K562 (cell line): Measurements from ENCODE around the gene ZNF234. TPM values are rescaled to one million over a fixed set of nuclear protein-coding genes. Genes with fewer than 3 reads are reported as not detected.

ENCODE experiments used
- BRD4 ChIP-seq: fragments of 200-600 bp; sonication (generic); IDR thresholded peaks from 2 replicates; pipeline ENCODE4 v1.6.1; 2017; ENCODE audit warnings: inconsistent platforms
- E2F3 ChIP-seq: fragments of 250-450 bp; sonication (Bioruptor Pico); IDR thresholded peaks from 2 replicates; pipeline ENCODE4 v1.4.0; 2020; ENCODE audit warnings: mild to moderate bottlenecking
- KDM4B ChIP-seq, 2 experiments: fragments of 450-650 bp in 1 of 2; sonication (generic) in 1 of 2; IDR thresholded peaks; 2 replicates each; pipeline ENCODE4 v1.6.1; 2016 to 2017; ENCODE audit warnings: borderline replicate concordance in 2 of 2, antibody characterized with exemption in 1 of 2, low read depth in 1 of 2, mild to moderate bottlenecking in 1 of 2
- MEF2D ChIP-seq: conservative IDR thresholded peaks from 2 replicates; pipeline ENCODE4 v1.6.1; 2016; ENCODE audit warnings: low read depth, missing genetic modification characterization, missing compliant biosample characterization
- NCOA1 ChIP-seq: fragments of 450-650 bp; IDR thresholded peaks from 2 replicates; pipeline ENCODE4 v1.6.1; 2016; ENCODE audit warnings: low read depth
- SETDB1 ChIP-seq: IDR thresholded peaks from one replicate; pipeline ENCODE4 v1.6.1; 2012; ENCODE audit warnings: low read length, control low read depth, inconsistent platforms
- SIN3B ChIP-seq: fragments of 450-650 bp; IDR thresholded peaks from 2 replicates; pipeline ENCODE4 v1.6.1; 2017; ENCODE audit warnings: low read depth, mild to moderate bottlenecking, moderate library complexity
- SMARCC2 ChIP-seq: fragments of 450-650 bp; IDR thresholded peaks from 2 replicates; pipeline ENCODE4 v1.6.1; 2017; ENCODE audit warnings: antibody characterized with exemption, moderate library complexity, mild to moderate bottlenecking, low read depth
- SRF ChIP-seq, 2 experiments: fragments of 250-450, 450-650 bp in 1 of 2; sonication (Bioruptor Pico) in 1 of 2; sonication (generic) in 1 of 2; formaldehyde crosslinking; IDR thresholded peaks; 2 replicates each; pipeline versions ENCODE4 v1.5.0 to v1.5.1; 2020 to 2022; ENCODE audit warnings: mild to moderate bottlenecking in 1 of 2, missing genetic modification reagents in 1 of 2
- ZNF174 ChIP-seq: fragments of 250-450 bp; sonication (Bioruptor Pico); IDR thresholded peaks from 2 replicates; pipeline ENCODE4 v1.4.0; 2020; ENCODE audit warnings: mild to moderate bottlenecking
- ZNF408 ChIP-seq: fragments of 250-450 bp; sonication (Bioruptor Pico); IDR thresholded peaks from 2 replicates; pipeline ENCODE4 v1.4.0; 2020; ENCODE audit warnings: low read depth, mild to moderate bottlenecking, moderate library complexity
- ZNF445 ChIP-seq: fragments of 250-450 bp; sonication (Bioruptor Pico); IDR thresholded peaks from 2 replicates; pipeline ENCODE4 v1.4.0; 2020; ENCODE audit warnings: low read depth, mild to moderate bottlenecking, moderate library complexity
- ZNF586 ChIP-seq: fragments of 450-650 bp; formaldehyde crosslinking; conservative IDR thresholded peaks from 2 replicates; pipeline ENCODE4 v1.4.0; 2020; ENCODE audit warnings: mild to moderate bottlenecking, moderate library complexity
- ZNF780A ChIP-seq: fragments of 250-450 bp; sonication (Bioruptor Pico); IDR thresholded peaks from 2 replicates; pipeline ENCODE4 v1.5.0; 2021; ENCODE audit warnings: mild to moderate bottlenecking
- polyA plus RNA-seq, 8 experiments: library from polyadenylated mRNA; depleted of rRNA in 4 of 8; stranded (reverse) in 5 of 8; unstranded in 3 of 8; fragments of >200 nt; fragmentation: Nextera tagmentation in 2 of 8; fragmentation: Illumina TruSeq in 1 of 8; extraction: Ambion mirVana in 2 of 8; extraction: Trizol in 1 of 8; gene quantifications; 2 replicates each; pipeline versions ENCODE4 v1.2.1 to v1.2.3, GENCODE V29; 2011 to 2014; ENCODE audit warnings: inconsistent platforms in 1 of 8, missing spikeins in 1 of 8
- total RNA-seq, 7 experiments: library from RNA; depleted of rRNA in 6 of 7; stranded (reverse); fragments of >200 nt in 6 of 7; fragmentation: Illumina TruSeq in 2 of 7; extraction: Trizol in 2 of 7; gene quantifications; 2 replicates each; pipeline versions ENCODE4 v1.2.1 to v1.2.3, GENCODE V29; 2011 to 2021; ENCODE audit warnings: low replicate concordance in 1 of 7
- TF ChIP-seq, protein P1 (sequence below), 3 experiments: IDR thresholded peaks in 2 of 3; conservative IDR thresholded peaks in 1 of 3; 2 replicates each; pipeline ENCODE4 v1.5.1; 2011 to 2012; ENCODE audit warnings: low read length in 3 of 3, mild to moderate bottlenecking in 3 of 3, control low read depth in 2 of 3, improper control_type of control experiment in 1 of 3, inconsistent platforms in 1 of 3, low read depth in 1 of 3, mixed read lengths in 1 of 3, moderate library complexity in 1 of 3; ENCODE audit not compliant: insufficient read depth in 2 of 3
- TF ChIP-seq, protein P2 (sequence below): fragments of 450-650 bp; IDR thresholded peaks from 2 replicates; pipeline ENCODE4 v1.6.1; 2014; ENCODE audit warnings: low read depth, mild to moderate bottlenecking, moderate library complexity, borderline replicate concordance
- TF ChIP-seq, protein P3 (sequence below), 2 experiments: fragments of 250-450 bp in 1 of 2; fragments of 450-650 bp in 1 of 2; sonication (Bioruptor Pico) in 1 of 2; IDR thresholded peaks; 2 replicates each; pipeline versions ENCODE4 v1.6.1 to v1.8.0; 2016 to 2021; ENCODE audit warnings: mild to moderate bottlenecking in 2 of 2, moderate library complexity in 2 of 2, missing compliant biosample characterization in 1 of 2, missing genetic modification characterization in 1 of 2
- TF ChIP-seq, protein P4 (sequence below): sonication (generic); formaldehyde crosslinking; IDR thresholded peaks from 2 replicates; pipeline ENCODE4 v1.8.1; 2023; ENCODE audit warnings: mild to moderate bottlenecking, missing genetic modification reagents
- TF ChIP-seq, protein P5 (sequence below): fragments of 250-450 bp; sonication (Bioruptor Pico); IDR thresholded peaks from 2 replicates; pipeline ENCODE4 v1.5.0; 2021

The ZNF234 gene
- total and polyA plus RNA-seq, 9 of the 15 experiments (the other 6 are each of a cell fraction or from before 2014, with no cell fraction given) = 0.82 to 2.9 (median 1.5) TPM

- TF ChIP-seq, protein P1, sequence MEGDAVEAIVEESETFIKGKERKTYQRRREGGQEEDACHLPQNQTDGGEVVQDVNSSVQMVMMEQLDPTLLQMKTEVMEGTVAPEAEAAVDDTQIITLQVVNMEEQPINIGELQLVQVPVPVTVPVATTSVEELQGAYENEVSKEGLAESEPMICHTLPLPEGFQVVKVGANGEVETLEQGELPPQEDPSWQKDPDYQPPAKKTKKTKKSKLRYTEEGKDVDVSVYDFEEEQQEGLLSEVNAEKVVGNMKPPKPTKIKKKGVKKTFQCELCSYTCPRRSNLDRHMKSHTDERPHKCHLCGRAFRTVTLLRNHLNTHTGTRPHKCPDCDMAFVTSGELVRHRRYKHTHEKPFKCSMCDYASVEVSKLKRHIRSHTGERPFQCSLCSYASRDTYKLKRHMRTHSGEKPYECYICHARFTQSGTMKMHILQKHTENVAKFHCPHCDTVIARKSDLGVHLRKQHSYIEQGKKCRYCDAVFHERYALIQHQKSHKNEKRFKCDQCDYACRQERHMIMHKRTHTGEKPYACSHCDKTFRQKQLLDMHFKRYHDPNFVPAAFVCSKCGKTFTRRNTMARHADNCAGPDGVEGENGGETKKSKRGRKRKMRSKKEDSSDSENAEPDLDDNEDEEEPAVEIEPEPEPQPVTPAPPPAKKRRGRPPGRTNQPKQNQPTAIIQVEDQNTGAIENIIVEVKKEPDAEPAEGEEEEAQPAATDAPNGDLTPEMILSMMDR (IDR thresholded peaks at IDR 0.05 in 2 of 3, conservative IDR thresholded peaks at IDR 0.05 in 1 of 3; ENCODE audit: insufficient read depth in 2 of 3, low read depth in 1 of 3, low read length in 3 of 3) = no peak
- TF ChIP-seq ZNF408 (CRISPR knock-in tag) (no peak), SETDB1 (no peak), ZNF586 (CRISPR knock-in tag) (no peak), KDM4B (IDR thresholded peaks at IDR 0.05; ENCODE audit: borderline replicate concordance in 2 of 2, low read depth in 1 of 2) (no peak), ZNF780A (CRISPR knock-in tag) (no peak), BRD4 (no peak), SRF (CRISPR knock-in tag; IDR thresholded peaks at IDR 0.05) (no peak), SMARCC2 (no peak), ZNF445 (CRISPR knock-in tag) (no peak), E2F3 (CRISPR knock-in tag) (no peak), MEF2D (tag) (no peak), NCOA1 (no peak), SIN3B (no peak), ZNF174 (CRISPR knock-in tag) (no peak)
- TF ChIP-seq, protein P2, sequence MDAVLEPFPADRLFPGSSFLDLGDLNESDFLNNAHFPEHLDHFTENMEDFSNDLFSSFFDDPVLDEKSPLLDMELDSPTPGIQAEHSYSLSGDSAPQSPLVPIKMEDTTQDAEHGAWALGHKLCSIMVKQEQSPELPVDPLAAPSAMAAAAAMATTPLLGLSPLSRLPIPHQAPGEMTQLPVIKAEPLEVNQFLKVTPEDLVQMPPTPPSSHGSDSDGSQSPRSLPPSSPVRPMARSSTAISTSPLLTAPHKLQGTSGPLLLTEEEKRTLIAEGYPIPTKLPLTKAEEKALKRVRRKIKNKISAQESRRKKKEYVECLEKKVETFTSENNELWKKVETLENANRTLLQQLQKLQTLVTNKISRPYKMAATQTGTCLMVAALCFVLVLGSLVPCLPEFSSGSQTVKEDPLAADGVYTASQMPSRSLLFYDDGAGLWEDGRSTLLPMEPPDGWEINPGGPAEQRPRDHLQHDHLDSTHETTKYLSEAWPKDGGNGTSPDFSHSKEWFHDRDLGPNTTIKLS = no peak
- TF ChIP-seq, protein P3, sequence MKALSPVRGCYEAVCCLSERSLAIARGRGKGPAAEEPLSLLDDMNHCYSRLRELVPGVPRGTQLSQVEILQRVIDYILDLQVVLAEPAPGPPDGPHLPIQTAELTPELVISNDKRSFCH (CRISPR knock-in tag; IDR thresholded peaks at IDR 0.05) = no peak
- TF ChIP-seq, protein P3 (tag; IDR thresholded peaks at IDR 0.05) = no peak
- TF ChIP-seq, protein P4, sequence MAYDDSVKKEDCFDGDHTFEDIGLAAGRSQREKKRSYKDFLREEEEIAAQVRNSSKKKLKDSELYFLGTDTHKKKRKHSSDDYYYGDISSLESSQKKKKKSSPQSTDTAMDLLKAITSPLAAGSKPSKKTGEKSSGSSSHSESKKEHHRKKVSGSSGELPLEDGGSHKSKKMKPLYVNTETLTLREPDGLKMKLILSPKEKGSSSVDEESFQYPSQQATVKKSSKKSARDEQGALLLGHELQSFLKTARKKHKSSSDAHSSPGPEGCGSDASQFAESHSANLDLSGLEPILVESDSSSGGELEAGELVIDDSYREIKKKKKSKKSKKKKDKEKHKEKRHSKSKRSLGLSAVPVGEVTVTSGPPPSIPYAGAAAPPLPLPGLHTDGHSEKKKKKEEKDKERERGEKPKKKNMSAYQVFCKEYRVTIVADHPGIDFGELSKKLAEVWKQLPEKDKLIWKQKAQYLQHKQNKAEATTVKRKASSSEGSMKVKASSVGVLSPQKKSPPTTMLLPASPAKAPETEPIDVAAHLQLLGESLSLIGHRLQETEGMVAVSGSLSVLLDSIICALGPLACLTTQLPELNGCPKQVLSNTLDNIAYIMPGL (CRISPR knock-in tag) = no peak
- TF ChIP-seq, protein P5, sequence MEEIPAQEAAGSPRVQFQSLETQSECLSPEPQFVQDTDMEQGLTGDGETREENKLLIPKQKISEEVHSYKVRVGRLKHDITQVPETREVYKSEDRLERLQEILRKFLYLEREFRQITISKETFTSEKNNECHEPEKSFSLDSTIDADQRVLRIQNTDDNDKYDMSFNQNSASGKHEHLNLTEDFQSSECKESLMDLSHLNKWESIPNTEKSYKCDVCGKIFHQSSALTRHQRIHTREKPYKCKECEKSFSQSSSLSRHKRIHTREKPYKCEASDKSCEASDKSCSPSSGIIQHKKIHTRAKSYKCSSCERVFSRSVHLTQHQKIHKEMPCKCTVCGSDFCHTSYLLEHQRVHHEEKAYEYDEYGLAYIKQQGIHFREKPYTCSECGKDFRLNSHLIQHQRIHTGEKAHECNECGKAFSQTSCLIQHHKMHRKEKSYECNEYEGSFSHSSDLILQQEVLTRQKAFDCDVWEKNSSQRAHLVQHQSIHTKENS (CRISPR knock-in tag) = no peak
These were observed at the start of gene ZNF234 (continued) for GRCh38 chr19:44141191-44142058.
